Adipocyte (in vitro differentiated cells): Measurements from ENCODE around the gene MIER2.
A peak's percentile ranks its signal among the peaks of the same experiment; 100 is the strongest.
"Not testable (repeated sequence)": the region's sequence is repeated elsewhere in the genome, so short reads cannot be mapped to it uniquely, and the experiment has no call there.

ENCODE experiments used
- DNase-seq: peaks from one replicate; pipeline ENCODE4 v3.0.0-alpha.2; 2015; ENCODE audit warnings: low read depth
- H3K27me3 ChIP-seq: replicated peaks from 2 replicates; pipeline ENCODE4 v1.7.0; 2013; ENCODE audit warnings: mild to moderate bottlenecking, low read length, moderate library complexity; ENCODE audit not compliant: control insufficient read depth, insufficient read depth
- H3K36me3 ChIP-seq: 2 replicates; pipeline ENCODE4 v1.7.0; 2013; ENCODE audit warnings: low read length, mild to moderate bottlenecking, moderate library complexity; ENCODE audit not compliant: control insufficient read depth, insufficient read depth, severe bottlenecking
- H3K4me1 ChIP-seq: 2 replicates; pipeline ENCODE4 v1.7.0; 2013; ENCODE audit warnings: mild to moderate bottlenecking, low read length, moderate library complexity; ENCODE audit not compliant: control insufficient read depth, insufficient read depth
- H3K4me3 ChIP-seq: 2 replicates; pipeline ENCODE4 v1.7.0; 2013; ENCODE audit warnings: mild to moderate bottlenecking, low read length, moderate library complexity
- H3K9ac ChIP-seq: 2 replicates; pipeline ENCODE4 v1.7.0; 2013; ENCODE audit warnings: mild to moderate bottlenecking, low read length, moderate library complexity
- H3K9me3 ChIP-seq: 2 replicates; pipeline ENCODE4 v1.7.0; 2013; ENCODE audit warnings: mild to moderate bottlenecking, low read length, moderate library complexity; ENCODE audit not compliant: control insufficient read depth

Gene MIER2, protein sequence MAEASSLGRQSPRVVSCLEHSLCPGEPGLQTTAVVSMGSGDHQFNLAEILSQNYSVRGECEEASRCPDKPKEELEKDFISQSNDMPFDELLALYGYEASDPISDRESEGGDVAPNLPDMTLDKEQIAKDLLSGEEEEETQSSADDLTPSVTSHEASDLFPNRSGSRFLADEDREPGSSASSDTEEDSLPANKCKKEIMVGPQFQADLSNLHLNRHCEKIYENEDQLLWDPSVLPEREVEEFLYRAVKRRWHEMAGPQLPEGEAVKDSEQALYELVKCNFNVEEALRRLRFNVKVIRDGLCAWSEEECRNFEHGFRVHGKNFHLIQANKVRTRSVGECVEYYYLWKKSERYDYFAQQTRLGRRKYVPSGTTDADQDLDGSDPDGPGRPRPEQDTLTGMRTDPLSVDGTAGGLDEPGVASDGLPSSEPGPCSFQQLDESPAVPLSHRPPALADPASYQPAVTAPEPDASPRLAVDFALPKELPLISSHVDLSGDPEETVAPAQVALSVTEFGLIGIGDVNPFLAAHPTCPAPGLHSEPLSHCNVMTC

DNA sequence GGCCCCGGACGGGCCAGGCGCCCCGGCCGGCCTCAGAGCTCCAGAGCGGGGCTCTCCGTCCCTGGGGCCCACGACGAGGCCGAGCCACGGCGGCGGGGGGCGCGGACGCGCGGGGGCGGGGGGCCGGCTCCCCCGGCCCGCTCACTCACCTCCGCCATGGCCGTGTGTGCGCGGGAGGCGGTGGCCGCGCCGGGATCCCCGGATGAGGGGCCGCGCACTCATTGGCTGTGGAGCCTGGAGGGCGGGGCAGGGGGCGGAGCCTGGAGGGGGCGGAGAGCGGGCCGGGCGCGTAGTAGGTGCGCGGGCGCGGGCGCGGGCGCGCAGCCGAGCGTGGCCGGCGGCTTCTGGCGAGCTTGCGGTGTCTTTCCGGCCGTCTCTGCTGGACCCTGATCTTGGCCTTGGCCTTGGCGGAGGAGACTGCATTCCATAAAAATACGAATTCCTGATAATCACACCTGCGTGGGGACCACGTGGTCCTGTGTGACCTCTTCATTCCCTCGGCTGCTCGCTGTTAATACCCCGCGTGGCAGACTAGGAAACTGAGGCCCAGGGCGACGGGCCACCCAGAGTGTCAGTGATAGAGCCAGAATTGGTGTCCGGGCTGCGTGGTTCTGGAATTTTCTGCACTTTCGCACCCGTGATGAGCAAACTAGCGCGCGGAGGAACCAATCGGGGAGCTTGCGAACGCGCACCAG is at the start of gene MIER2:
Gene MIER2, minus strand, starts transcription at position 172 of the 695 bp plus-strand sequence. Its CDS starts 14 bp downstream, at position 158.
- peak; percentile 93 for DNase-seq
- peak within 1 kb of the TSS; percentile 74 for H3K9ac ChIP-seq
- H3K9me3 ChIP-seq = no peaks in the 10 kb centered on the region
- H3K36me3 ChIP-seq = peaks cover 4% of the 10 kb centered on the region
- no peaks in the 10 kb centered on the region for H3K27me3 ChIP-seq
- peak within 1 kb of the TSS; percentile 86 for H3K4me3 ChIP-seq
- H3K4me1 ChIP-seq = peaks cover 31% of the 10 kb centered on the region

DNA sequence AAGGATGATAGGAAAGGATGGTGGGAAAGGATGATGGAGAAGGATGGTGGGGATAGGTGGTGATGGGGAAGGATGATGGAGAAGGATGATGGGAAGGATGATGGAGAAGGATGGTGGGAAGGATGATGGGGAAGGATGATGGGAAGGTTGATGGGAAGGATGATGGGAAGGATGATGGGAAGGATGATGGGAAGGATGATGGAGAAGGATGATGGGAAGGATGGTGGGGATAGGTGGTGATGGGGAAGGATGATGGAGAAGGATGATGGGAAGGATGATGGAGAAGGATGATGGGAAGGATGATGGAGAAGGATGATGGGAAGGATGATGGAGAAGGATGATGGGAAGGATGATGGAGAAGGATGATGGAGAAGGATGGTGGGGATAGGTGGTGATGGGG is 49.0 kb upstream of the MIER2 start:
- not testable (repeated sequence) for H3K9me3 ChIP-seq, H3K4me3 ChIP-seq, H3K9ac ChIP-seq, H3K36me3 ChIP-seq, DNase-seq, H3K4me1 ChIP-seq
- H3K27me3 ChIP-seq = peaks cover 32% of the 10 kb centered on the region

DNA sequence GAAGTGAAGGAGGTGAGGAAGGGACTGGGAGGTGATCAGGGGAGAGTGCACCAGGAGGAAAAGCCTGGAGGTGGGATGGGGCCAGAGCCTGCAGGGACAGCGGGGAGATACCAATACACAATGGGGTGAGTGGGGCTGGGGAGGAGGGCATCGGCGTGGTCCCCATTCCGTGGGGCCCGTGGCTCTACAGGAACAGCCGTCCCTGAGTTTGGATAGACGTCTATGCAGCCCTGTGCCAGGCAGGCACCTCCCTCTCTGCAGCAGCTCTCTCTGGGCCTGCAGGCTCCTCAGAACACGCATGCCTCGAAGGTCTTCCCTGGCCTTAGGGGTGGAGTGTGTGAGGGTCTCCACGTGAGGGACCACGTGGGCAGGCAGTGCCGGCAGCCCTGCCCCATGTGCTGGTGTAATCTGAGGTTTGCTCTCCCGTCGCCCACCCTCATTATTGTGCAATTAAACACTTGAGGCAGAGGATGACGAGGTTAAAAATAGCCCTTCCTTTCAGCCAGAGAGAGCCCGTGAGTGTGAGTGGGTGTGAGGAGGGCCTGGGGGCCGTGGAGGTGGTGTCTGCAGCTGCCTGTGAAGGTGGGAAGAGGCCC is 47.9 kb upstream of the MIER2 start:
- DNase-seq = peak; percentile 18
- Histone ChIP-seq H3K4me3 (no peak overlapping the region), H3K36me3 (no peaks in the 10 kb centered on the region), H3K27me3 (peaks cover 22% of the 10 kb centered on the region), H3K9ac (no peak overlapping the region), H3K9me3 (no peaks in the 10 kb centered on the region), H3K4me1 (no peaks in the 10 kb centered on the region)

DNA sequence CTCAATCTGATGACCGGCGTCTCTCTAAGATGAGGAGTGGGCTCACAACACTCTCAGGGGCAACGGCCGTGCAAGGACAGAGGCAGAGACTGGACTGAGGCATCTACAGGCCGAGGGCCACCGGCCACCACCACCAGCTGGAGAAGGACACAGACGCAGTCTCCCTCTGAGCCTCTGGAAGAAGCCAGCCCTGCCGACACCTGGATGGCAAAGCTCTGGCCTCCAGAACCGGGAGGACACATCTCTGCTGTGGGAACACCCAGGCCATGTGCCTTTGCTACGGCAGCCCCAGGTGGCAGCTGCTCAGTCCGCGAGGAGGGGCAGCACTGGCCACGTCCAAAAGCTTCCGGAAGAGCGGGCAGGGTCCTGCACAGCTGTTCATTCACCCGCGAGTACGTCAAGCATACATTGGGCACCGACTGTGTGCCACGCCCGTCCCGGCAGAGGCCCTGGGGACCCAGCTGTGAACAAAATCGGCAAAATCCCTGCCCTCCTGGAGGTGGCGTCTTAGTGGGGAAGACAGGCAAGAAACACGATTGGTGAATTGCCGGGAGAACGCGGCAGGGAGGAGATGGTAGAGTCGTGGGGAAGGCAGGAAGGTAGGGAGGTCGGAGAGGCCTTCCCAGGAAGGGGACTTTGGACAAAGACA is 47.3 kb upstream of the MIER2 start:
- Histone ChIP-seq H3K4me1 (no peaks in the 10 kb centered on the region), H3K9me3 (no peaks in the 10 kb centered on the region), H3K4me3 (no peak overlapping the region), H3K27me3 (peaks cover 18% of the 10 kb centered on the region), H3K9ac (no peak overlapping the region), H3K36me3 (no peaks in the 10 kb centered on the region)
- DNase-seq = no peak

DNA sequence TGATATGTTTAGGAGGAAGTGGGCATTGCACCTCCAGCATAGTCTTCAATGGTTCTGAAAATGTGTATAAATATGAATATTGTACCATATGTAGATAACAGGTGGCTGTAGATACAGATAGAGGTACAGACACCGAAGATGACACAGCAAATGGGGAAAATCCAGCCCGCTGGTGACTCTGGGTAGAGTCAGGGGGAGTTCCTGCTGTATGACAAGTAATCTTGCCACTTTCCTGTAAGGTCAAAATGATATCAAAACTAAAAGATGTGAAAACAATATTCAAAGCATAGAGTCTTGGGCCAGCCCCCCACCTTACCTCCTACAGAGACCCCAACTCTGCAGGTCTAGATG is 46.6 kb upstream of the MIER2 start:
- Histone ChIP-seq H3K27me3 (peaks cover 18% of the 10 kb centered on the region), H3K9ac (no peak overlapping the region), H3K9me3 (no peaks in the 10 kb centered on the region), H3K4me3 (no peak overlapping the region), H3K36me3 (no peaks in the 10 kb centered on the region), H3K4me1 (no peaks in the 10 kb centered on the region)
- DNase-seq = no peak

DNA sequence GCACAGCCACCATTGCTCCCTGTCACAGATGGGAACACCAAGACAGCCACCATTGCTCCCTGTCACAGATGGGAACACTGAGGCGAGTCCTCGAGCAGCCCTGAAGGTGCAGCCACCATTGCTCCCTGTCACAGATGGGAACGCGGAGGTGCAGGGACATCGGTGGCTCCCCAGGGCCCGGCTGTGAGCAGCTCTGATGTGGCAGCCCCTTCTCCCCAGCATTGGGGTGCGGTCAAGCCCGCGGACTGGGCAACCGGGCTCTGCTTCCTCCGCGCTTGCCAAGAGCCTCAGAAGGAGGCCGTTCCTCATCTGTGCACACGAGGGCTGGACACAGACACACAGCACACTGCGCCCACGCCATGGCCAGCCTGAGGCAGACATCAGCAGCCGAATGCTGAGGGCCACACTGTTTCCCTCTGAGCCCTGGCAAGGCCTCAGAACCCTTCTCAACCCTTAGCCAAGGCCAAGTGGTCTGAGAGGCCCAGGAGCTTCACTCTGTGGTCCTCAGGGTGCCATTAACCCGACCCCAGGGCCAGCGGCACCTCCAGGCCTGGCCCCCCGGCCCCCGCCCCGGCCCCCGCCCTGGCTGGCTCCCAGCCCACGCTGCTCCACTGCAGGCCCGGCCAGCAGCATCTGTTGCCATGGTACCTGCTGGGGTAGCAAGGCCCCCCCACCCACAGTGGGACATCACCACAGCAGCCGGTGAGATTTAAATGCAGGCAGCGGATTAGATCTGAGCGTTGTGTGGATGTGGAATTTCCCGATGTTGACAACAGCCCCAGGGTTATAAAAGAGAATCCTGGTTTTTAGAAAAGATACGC is 46.0 kb upstream of the MIER2 start:
- no peak overlapping the region for H3K4me3 ChIP-seq
- no peaks in the 10 kb centered on the region for H3K9me3 ChIP-seq
- H3K9ac ChIP-seq = no peak overlapping the region
- no peaks in the 10 kb centered on the region for H3K4me1 ChIP-seq
- H3K36me3 ChIP-seq = no peaks in the 10 kb centered on the region
- DNase-seq = no peak
- H3K27me3 ChIP-seq = peaks cover 18% of the 10 kb centered on the region

DNA sequence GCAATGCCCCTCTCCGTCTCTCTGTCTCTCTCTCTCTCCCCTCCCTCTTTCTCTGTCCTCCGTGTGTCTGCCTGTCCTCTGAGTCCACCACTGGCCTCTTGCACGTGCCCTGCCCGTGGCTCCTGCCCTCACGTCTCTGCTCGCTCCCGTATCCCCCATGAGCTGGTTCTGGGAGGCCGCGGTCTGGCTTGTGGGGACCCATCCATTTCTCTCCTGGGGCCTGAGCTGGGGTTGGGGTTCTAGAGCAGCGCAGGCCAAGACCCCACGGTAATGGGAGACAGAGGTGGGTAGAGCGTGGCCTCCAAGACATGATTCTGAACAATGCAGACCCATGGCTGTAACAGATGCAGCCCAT is 45.3 kb upstream of the MIER2 start:
- DNase-seq = no peak

DNA sequence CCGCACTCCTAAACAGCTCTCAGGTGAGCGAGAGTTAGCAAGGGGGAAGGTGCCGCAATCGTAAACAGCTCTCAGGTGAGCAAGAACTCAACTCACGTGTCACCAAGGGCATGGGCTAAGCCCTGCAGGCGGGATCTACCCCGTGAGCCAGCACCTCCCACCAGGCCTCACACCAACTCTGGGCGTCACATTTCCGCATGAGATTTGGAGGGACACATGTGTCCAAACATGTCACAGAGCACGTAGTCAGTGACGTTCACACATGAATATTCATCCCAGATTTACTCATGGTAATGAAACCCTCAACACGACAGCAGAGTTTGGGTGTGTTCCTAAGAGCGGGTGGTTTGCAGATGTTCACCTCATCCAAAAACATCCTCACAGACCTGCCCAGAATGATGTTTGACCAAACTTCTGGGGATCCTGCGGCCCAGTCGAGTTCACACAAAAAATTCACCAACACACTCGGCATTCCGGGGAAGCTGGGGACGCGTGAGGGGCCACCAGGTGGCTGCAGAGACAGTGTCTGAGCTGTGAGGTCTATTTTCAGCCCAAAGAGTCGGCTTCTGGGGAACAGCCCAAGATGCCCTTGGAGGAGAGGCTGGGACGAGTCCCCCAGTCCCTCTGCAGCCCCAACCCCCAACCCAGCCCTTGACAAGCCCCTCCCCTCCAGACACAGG is 44.8 kb upstream of the MIER2 start:
- Histone ChIP-seq H3K36me3 (no peaks in the 10 kb centered on the region), H3K4me1 (no peaks in the 10 kb centered on the region), H3K27me3 (peaks cover 19% of the 10 kb centered on the region), H3K9me3 (no peaks in the 10 kb centered on the region), H3K4me3 (no peak overlapping the region), H3K9ac (no peak overlapping the region)
- DNase-seq = no peak

More for the DNA sequence above, 45.3 kb upstream of the MIER2 start:
- H3K9ac ChIP-seq = no peak overlapping the region
- H3K36me3 ChIP-seq = no peaks in the 10 kb centered on the region
- no peak overlapping the region for H3K4me3 ChIP-seq
- no peaks in the 10 kb centered on the region for H3K4me1 ChIP-seq
- H3K9me3 ChIP-seq = no peaks in the 10 kb centered on the region
- peaks cover 18% of the 10 kb centered on the region for H3K27me3 ChIP-seq

DNA sequence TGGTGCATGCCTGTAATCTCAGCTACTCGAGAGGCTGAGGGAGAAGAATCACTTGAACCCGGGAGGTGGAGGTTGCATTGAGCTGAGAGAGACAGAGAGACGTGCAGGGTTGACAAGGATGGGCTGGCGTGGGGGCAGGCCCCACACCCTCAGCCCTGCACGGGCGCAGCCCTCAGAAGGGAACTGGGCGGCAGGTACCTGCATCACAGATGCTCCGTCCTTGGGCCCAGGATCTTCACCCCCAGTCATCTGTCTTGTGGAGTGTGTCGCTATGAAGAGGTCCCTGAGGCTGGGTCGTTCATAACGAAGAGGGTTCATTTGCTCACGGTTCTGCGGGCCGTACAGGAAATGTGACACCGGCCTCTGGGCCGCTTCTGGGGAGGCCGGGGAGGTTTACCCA is 44.1 kb upstream of the MIER2 start:
- H3K4me1 ChIP-seq = no peaks in the 10 kb centered on the region
- DNase-seq = no peak

DNA sequence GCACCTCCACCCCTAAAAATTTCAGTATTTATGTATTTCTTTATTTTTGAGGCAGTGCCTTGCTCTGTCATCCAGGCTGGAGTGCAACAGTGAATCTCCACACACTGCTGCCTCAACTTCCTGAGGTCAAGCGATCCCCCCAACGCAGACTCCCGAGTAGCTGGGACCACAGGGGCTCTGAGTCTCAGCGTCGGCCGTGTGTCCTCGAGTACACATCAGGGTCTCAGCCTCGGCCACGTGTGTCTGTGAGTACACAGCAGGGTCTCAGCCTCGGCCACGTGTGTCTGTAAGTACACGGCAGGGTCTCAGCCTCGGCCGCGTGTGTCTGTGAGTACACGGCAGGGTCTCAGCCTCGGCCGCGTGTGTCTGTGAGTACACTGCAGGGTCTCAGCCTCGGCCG is 43.2 kb upstream of the MIER2 start:
- Histone ChIP-seq H3K27me3 (peaks cover 35% of the 10 kb centered on the region), H3K9ac (no peak overlapping the region), H3K4me1 (no peaks in the 10 kb centered on the region), H3K9me3 (no peaks in the 10 kb centered on the region), H3K36me3 (no peaks in the 10 kb centered on the region), H3K4me3 (no peak overlapping the region)
- no peak for DNase-seq

More for the DNA sequence above, 44.1 kb upstream of the MIER2 start:
- Histone ChIP-seq H3K27me3 (peaks cover 26% of the 10 kb centered on the region), H3K36me3 (no peaks in the 10 kb centered on the region), H3K4me3 (no peak overlapping the region), H3K9ac (no peak overlapping the region), H3K9me3 (no peaks in the 10 kb centered on the region)
